NCI-H226 (cell line): ENCODE data around the gene SRL.
"Not testable (repeated sequence)": the region's sequence is repeated elsewhere in the genome, so short reads cannot be mapped to it uniquely, and the experiment has no call there.

Experiments
- DNase-seq: peaks from one replicate; pipeline ENCODE4 v3.0.0-alpha.2; 2015

The SRL gene

GRCh38 chr16:4157376-4157825 is 84.5 kb downstream of the SRL start:
- no peak for DNase-seq

DNA sequence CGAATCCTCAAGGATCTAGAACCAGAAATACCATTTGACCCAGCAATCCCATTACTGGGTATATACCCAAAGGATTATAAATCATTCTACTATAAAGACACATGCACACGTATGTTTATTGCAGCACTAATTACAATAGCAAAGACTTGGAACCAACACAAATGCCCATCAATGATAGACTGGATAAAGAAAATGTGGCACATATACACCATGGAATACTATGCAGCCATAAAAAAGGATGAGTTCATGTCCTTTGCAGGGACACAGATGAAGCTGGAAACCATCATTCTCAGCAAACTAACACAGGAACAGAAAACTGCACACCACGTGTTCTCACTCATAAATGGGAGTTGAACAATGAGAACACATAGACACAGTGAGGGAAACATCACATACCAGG is 85.4 kb downstream of the SRL start:
- not testable (repeated sequence) for DNase-seq

DNA sequence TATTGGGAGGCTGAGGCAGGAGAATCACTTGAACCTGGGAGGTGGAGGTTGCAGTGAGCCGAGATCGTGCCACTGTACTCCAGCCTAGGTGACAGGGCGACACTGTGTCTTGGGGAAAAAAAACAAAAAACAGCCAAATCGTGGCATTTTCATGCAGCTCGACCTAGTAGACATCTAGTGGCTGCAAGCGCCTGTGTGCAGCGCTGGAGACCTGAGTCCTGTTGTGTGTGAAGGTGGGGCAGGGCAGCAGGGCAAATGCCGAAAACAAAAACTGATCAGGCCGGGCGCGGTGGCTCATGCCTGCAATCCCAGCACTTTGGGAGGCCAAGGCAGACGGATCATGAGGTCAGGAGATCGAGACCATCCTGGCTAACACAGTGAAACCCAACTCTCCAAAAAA is 88.5 kb downstream of the SRL start:
- DNase-seq: not testable (repeated sequence)

GRCh38 chr16:4152267-4152666 is 89.6 kb downstream of the SRL start:
- DNase-seq: no peak

- DNase-seq: no peak
Measured at GRCh38 chr16:4147236-4147635, 94.6 kb downstream of the SRL start.

DNA sequence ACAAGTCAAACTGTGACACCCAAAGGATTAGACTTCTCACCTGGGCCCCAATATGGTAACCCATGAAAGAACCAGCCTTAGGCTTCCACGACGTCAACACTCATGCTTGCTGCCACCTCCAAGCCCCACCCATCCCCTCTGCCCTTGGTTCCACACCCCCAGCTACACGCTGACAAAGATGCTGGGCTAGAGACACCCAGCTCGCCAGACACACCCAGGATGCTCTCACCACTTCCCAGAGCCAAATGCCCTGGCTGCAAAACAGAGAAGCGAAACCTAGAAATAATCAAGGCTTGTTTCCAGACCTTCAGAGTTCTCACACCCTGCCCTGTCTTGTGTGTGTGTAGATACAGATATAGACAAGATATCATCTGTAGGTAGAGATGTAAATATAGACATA is 99.6 kb downstream of the SRL start:
- DNase-seq: no peak

DNA sequence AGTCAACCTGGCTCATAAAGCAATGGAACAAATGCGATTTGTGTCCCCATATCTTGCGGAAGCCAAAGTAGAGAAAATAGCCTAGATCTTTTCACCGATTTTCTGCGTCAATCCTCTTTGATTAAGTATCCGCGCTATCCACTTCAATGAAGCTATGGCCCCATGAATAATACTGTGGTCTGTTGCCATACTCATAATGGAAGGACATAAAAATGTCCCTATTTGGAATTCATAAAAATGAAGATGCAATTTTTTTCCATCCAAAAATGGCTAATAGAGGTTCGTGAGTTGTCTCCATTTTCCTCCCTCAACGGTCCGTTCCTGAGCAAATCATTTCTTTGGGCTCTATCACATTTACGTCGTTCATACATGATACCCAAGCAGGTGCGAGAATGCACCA is 100.3 kb downstream of the SRL start:
- no peak for DNase-seq

DNA sequence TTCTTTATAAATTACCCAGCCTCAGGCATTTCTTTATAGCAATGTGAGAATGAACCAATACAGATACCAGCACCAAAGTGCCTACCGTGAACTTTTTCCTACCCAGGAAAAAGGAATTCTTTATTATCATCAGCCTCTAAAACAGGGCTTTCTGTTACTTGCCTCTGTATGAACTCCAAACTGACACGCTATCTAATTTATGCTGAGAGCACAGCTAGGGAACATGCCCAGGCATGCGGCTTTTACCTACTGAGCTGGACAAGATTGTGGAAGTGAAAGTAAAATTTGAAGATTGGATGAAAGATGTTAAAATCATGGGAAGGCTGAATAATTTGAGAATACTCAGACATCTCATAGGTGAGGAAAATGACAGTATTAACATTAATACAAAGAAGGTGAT is 101.2 kb downstream of the SRL start:
- no peak for DNase-seq

DNA sequence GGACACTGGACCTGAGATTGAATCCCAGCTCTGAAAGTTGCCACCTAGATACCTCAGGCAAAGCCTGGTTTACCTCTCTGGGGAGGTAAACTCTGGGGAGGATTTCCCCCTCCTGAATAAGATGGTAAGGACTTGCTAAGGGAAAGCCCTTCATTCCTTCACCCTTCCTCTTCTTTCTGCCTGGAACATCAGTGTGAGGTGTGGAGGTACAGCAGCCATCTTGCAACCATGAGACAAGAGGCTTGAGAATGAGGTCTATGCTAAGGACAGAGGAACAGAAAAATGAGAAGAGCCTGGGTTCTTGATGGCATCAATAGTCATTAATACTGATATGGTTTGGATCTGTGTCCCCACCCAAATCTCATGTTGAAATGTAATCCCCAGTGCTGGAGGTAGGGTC is 101.9 kb downstream of the SRL start:
- DNase-seq: no peak
